Choroid plexus epithelial cell (primary cell): ENCODE data around the gene PTTG1IP2.

ENCODE experiments used
- DNase-seq: peaks from one replicate; pipeline ENCODE4 v3.0.0-alpha.2; 2010; ENCODE audit warnings: low read depth
- H3K4me3 ChIP-seq: 2 replicates; pipeline ENCODE4 v1.5.1; 2011; ENCODE audit warnings: low read depth, mild to moderate bottlenecking, control low read depth, low read length, moderate library complexity
- TF ChIP-seq, protein P1 (sequence below): conservative IDR thresholded peaks from 2 replicates; pipeline ENCODE4 v1.5.1; 2011; ENCODE audit warnings: low read depth, mild to moderate bottlenecking, control low read depth, inconsistent platforms, low read length, moderate library complexity

PTTG1IP2 gene

DNA sequence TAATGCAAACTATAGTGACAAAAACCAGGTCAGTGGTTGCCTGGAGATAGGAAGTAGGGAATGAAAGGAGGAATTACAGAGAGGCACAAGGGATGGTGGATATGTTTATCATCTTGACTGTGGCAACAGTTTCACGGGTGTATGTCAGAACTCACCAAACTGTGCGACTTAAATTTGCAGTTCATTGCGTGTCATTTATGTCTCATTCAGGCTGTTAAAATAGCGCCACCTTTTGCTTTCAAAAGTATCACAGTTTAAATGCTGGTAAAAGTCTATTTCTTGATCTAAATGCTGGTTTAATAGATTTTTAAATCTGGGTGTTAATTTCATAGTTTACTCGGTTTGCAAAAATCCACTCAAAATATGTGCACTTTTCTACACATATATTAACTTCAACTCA lies 51.0 kb downstream of the PTTG1IP2 start:
- DNase-seq = peak; percentile 29
- H3K4me3 ChIP-seq = no peak overlapping the region
- TF ChIP-seq, protein P1, sequence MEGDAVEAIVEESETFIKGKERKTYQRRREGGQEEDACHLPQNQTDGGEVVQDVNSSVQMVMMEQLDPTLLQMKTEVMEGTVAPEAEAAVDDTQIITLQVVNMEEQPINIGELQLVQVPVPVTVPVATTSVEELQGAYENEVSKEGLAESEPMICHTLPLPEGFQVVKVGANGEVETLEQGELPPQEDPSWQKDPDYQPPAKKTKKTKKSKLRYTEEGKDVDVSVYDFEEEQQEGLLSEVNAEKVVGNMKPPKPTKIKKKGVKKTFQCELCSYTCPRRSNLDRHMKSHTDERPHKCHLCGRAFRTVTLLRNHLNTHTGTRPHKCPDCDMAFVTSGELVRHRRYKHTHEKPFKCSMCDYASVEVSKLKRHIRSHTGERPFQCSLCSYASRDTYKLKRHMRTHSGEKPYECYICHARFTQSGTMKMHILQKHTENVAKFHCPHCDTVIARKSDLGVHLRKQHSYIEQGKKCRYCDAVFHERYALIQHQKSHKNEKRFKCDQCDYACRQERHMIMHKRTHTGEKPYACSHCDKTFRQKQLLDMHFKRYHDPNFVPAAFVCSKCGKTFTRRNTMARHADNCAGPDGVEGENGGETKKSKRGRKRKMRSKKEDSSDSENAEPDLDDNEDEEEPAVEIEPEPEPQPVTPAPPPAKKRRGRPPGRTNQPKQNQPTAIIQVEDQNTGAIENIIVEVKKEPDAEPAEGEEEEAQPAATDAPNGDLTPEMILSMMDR = peak; percentile 58

DNA sequence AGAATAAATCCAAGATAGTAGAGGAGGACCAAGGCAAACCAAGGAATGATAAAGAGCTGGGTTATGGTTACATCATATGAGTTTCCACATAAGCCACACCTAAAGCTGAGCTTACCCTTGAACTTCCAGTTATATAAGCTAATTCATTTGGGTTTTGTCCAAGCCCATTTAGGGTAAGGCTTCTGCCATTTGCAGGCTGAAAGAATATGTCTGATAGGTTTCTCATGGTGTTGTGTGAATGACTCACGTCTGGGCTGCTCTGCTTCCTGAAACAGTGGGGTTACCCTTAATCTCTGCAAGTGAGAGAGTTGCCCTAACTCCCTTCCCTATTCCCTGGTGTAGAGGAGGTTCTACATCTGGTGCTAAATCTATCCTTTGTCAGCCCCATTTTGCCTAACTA lies 60.8 kb downstream of the PTTG1IP2 start:
- DNase-seq = peak; percentile 60
- no peak overlapping the region for H3K4me3 ChIP-seq
- TF ChIP-seq, protein P1 = no peak

- TF ChIP-seq, protein P1 = no peak
- H3K4me3 ChIP-seq = no peak overlapping the region
- no peak for DNase-seq
These were observed 62.9 kb downstream of the PTTG1IP2 start for GRCh38 chr7:90532231-90532929.

GRCh38 chr7:90536449-90536848 lies 67.0 kb downstream of the PTTG1IP2 start:
- TF ChIP-seq, protein P1 = no peak
- no peak for DNase-seq
- no peak overlapping the region for H3K4me3 ChIP-seq

GRCh38 chr7:90538405-90538804 lies 69.0 kb downstream of the PTTG1IP2 start:
- H3K4me3 ChIP-seq = no peak overlapping the region
- no peak for DNase-seq
- TF ChIP-seq, protein P1 = no peak

DNA sequence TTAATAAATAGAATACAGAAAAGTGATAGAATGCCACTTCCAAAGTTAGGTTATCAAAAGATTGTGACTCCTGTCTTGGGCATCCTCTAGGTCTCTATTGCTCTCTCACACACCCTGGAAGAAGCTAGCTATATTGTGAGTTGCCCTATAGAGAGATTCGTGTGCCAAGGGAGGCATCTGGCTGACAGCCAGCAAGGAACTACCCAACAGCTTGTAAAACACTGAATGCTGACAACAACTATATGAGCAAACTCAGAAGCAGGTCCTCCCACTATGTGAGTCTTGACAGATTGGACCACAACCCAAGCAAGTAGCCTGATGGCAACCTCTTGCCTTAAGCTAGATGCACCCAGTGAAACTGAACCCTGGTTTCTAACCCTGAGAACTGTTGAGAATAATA lies 71.0 kb downstream of the PTTG1IP2 start:
- no peak overlapping the region for H3K4me3 ChIP-seq
- TF ChIP-seq, protein P1 = no peak
- DNase-seq = no peak

GRCh38 chr7:90551036-90551435 lies 81.6 kb downstream of the PTTG1IP2 start:
- TF ChIP-seq, protein P1 = no peak
- H3K4me3 ChIP-seq = no peak overlapping the region
- DNase-seq = peak; percentile 25
